ENCODE results near the gene CCR5AS.
A peak's percentile ranks its signal among the peaks of the same experiment; 100 is the strongest.
"Not testable (repeated sequence)": the region's sequence is repeated elsewhere in the genome, so short reads cannot be mapped to it uniquely, and the experiment has no call there.

CCR5AS gene

GRCh38 chr3:46400846-46401245 is 6.0 kb downstream of the CCR5AS start:
- no peak for DNase-seq

GRCh38 chr3:46400000-46400734 is 6.7 kb downstream of the CCR5AS start:
- no peak for DNase-seq

GRCh38 chr3:46399557-46399956 is 7.3 kb downstream of the CCR5AS start:
- DNase-seq = no peak

GRCh38 chr3:46399098-46399497 is 7.8 kb downstream of the CCR5AS start:
- no peak for DNase-seq

- DNase-seq = no peak
Measured at GRCh38 chr3:46398186-46398955, 8.5 kb downstream of the CCR5AS start.

- DNase-seq = no peak
Measured at GRCh38 chr3:46397111-46397510, 9.8 kb downstream of the CCR5AS start.

GRCh38 chr3:46395766-46396530 is 10.9 kb downstream of the CCR5AS start:
- no peak for DNase-seq

GRCh38 chr3:46395210-46395661 is 11.6 kb downstream of the CCR5AS start:
- no peak for DNase-seq

GRCh38 chr3:46393554-46394434 is 13.1 kb downstream of the CCR5AS start:
- DNase-seq = no peak

- DNase-seq = no peak
Measured at GRCh38 chr3:46393011-46393410, 13.9 kb downstream of the CCR5AS start.

GRCh38 chr3:46391526-46391925 is 15.3 kb downstream of the CCR5AS start:
- not testable (repeated sequence) for DNase-seq

GRCh38 chr3:46389306-46389705 is 17.6 kb downstream of the CCR5AS start:
- no peak for DNase-seq

GRCh38 chr3:46388847-46389246 is 18.0 kb downstream of the CCR5AS start:
- not testable (repeated sequence) for DNase-seq

- no peak for DNase-seq
Measured at GRCh38 chr3:46386205-46386604, 20.7 kb downstream of the CCR5AS start.

GRCh38 chr3:46383951-46384330 is 22.9 kb downstream of the CCR5AS start:
- no peak for DNase-seq

GRCh38 chr3:46383211-46383950 is 23.5 kb downstream of the CCR5AS start:
- no peak for DNase-seq

GRCh38 chr3:46381625-46382024 is 25.2 kb downstream of the CCR5AS start:
- DNase-seq = no peak

GRCh38 chr3:46380471-46381221 is 26.2 kb downstream of the CCR5AS start:
- no peak for DNase-seq

- peak; percentile 74 for DNase-seq
Measured at GRCh38 chr3:46378426-46378942, 28.4 kb downstream of the CCR5AS start.

GRCh38 chr3:46375814-46376213 is 31.1 kb downstream of the CCR5AS start:
- DNase-seq = no peak

GRCh38 chr3:46375218-46375617 is 31.6 kb downstream of the CCR5AS start:
- DNase-seq = no peak

Data from activated naive CD4-positive, alpha-beta T cell treated with Interleukin-2 at 50 U/mL for 16 hours (primary cell).